K562 (cell line): ENCODE data around the gene KRTAP26-1.

Experiments used
- HIVEP1 ChIP-seq: fragments of 250-450 bp; sonication (Bioruptor Pico); IDR thresholded peaks from 2 replicates; pipeline ENCODE4 v1.4.0; 2020; ENCODE audit warnings: mild to moderate bottlenecking
- IFI16 ChIP-seq: fragments of 250-450 bp; sonication (Bioruptor Pico); IDR thresholded peaks from 2 replicates; pipeline ENCODE4 v2.1.2; 2022; ENCODE audit warnings: mild to moderate bottlenecking, inconsistent platforms

- no peak for TF ChIP-seq HIVEP1 (CRISPR knock-in tag)
- no peak for TF ChIP-seq IFI16
Observed at GRCh38 chr21:30320215-30320614, at the start of gene KRTAP26-1.
